ENCODE measurements around the gene ANKRD30B.
"Not testable (repeated sequence)": the region's sequence is repeated elsewhere in the genome, so short reads cannot be mapped to it uniquely, and the experiment has no call there.

The ANKRD30B gene, protein sequence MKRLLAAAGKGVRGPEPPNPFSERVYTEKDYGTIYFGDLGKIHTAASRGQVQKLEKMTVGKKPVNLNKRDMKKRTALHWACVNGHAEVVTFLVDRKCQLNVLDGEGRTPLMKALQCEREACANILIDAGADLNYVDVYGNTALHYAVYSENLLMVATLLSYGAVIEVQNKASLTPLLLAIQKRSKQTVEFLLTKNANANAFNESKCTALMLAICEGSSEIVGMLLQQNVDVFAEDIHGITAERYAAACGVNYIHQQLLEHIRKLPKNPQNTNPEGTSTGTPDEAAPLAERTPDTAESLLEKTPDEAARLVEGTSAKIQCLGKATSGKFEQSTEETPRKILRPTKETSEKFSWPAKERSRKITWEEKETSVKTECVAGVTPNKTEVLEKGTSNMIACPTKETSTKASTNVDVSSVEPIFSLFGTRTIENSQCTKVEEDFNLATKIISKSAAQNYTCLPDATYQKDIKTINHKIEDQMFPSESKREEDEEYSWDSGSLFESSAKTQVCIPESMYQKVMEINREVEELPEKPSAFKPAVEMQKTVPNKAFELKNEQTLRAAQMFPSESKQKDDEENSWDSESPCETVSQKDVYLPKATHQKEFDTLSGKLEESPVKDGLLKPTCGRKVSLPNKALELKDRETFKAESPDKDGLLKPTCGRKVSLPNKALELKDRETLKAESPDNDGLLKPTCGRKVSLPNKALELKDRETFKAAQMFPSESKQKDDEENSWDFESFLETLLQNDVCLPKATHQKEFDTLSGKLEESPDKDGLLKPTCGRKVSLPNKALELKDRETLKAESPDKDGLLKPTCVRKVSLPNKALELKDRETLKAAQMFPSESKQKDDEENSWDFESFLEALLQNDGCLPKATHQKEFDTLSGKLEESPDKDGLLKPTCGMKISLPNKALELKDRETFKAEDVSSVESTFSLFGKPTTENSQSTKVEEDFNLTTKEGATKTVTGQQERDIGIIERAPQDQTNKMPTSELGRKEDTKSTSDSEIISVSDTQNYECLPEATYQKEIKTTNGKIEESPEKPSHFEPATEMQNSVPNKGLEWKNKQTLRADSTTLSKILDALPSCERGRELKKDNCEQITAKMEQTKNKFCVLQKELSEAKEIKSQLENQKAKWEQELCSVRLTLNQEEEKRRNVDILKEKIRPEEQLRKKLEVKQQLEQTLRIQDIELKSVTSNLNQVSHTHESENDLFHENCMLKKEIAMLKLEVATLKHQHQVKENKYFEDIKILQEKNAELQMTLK (N-terminal part only)

DNA sequence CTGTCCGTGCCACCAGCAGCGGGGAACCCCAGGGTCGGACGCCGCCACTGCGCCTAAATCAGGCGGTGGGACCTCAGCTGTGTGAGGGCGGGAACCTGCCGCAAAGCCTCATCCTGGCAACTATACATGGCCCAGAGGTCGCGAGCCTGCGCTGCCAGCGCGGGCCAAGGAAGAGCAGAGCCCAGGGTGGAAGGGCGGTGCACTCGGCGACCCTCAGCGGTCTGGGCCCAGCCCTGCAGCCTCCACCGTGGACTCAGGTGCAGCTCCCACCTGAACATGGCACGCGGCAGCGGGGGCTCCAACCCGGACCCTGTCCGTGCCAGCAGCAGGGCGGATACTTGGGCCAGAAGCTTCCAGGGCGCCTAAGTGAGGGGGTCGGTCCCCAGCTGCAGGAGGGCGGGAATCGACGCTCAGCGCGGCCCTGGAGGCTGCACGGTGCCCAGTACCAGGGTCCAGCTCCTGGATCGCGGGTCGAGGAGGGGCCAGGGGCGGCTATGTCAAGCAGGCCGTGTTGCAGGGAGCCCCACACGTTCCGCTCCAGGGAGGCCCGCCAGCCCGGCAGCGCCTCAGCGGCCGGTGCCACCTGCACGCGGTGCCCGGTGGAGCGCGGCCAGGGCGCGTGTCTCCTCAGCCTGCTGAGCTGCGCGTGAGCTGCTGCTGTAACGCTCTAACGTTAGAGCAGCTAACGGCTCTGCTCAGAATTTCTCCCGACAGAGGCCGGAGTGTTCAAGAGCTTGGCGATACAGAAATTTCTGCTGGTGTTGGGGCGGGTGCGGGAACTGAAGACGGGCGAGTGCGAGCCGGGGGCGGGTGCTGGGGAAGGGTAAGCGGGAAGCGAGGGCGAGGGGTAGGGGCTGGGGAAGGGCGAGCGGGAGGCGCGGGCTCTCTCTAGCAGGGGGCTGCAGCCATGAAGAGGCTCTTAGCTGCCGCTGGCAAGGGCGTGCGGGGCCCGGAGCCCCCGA lies at the start of gene ANKRD30B:
Gene ANKRD30B (plus strand): TSS at position 660 of the 962 bp plus-strand sequence. CDS start 248 bp downstream, at position 908.
- peak; percentile 14 for DNase-seq (ENCODE audit: low read depth)

DNA sequence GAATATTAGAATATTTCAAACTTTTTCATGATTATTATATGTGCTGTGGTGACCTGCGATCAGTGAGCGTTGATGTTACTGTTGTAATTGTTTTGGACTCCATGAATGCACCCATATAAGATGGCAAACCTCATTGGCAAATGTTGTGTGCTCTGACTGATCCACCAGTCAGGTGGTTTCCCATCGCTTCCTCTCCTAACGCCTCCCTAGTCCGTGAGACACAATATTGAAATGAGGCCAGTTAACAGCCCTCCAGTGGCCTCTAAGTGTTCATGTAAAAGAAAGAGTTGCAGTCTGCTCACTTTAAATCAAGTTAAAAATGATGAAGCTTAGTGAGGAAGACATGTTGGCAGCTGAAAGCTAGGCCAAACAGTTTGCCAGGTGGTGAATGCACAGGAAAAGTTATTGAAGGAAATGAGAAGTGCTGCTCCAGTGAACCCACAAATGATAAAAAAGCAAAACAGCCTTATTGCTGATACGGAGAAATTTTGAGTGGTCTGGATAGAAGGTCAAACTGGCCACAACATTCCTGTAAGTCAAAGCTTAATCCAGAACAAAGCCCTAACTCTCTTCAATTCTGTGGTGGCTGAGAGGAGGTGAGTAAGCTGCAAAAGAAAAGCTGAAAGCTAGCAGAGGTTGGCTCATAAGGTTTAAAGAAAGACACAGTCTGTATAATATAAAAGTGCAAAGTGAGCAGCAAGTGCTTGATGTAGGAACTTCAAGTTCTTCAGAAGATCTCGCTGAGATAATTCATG lies 46.5 kb upstream of the ANKRD30B start:
- not testable (repeated sequence) for DNase-seq (ENCODE audit: low read depth)

DNA sequence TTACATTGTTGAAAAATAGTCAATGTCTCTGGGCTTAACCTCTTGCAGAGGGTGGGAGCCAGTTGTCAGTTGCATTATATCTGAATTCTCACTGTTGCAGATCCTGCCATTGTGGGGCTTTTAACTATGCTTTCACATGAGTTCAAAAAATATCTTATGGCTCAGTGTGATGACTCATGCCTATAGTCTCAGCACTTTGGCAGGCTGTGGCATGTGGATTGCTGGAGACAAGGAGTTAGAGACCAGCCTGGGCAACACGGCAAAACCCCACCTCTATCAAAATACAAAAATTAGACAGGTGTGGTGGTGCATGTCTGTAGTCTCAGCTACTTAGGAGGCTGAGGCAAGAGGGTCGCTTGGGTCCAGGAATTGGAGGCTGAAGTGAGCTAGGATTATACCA lies 38.2 kb upstream of the ANKRD30B start:
- DNase-seq (ENCODE audit: low read depth): not testable (repeated sequence)

DNA sequence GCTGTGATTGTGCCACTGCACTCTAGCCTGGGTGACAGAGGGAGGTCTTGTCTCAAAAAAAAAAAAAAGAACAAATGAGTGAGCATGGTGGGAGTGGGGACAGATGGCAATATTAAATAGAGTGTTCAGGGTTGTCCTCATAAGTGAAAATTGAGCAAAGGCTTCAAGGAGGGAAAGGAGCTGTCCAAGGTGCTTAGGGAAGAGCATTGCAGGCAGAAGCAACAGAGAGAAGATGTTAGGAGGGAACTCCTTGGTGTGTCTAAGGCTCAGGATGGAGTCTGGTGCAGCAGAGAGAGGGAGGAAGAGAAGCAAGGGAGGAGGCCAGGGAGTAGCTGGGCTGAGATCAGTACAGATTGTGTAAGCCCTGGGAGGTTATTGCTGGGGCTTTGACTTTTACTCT lies 26.4 kb upstream of the ANKRD30B start:
- DNase-seq (ENCODE audit: low read depth): peak; percentile 8

DNA sequence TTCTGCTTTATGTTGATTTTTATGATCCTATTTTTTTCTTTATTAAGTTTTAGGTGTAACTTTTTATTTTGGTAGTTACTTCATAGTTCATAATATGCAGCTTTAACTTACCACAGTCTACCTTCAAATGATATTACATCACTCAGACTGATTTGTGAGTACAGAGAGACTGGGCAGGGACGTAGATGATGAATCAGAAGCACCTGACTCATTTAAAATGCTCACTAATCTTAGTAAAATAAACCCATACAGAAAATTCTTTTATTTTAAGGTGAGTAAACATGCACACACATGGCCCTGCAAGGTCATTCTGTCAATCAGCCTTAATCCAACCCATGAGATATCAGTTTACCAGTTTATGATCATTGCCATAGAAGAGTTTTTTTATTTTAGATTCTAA lies 8.9 kb upstream of the ANKRD30B start:
- DNase-seq (ENCODE audit: low read depth): not testable (repeated sequence)

DNA sequence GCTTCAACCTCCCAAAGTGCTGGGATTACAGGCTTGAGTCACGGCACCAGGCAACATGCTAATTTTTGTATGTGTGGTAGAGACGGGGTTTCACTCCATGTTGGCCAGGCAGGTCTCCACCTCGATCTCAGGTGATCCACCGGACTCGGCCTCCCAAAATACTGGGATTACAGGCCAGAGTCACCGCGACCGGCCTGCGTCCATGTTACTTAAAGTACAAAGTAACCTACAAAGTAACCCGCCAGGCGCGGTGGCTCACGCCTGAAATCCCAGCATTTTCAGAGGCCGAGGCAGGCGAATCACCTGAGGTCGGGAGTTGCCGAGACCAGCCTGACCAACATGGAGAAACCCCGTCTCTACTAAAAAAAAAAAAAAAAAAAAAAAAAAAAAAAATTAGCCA lies 1.1 kb upstream of the ANKRD30B start:
- no peak for DNase-seq (ENCODE audit: low read depth)

DNA sequence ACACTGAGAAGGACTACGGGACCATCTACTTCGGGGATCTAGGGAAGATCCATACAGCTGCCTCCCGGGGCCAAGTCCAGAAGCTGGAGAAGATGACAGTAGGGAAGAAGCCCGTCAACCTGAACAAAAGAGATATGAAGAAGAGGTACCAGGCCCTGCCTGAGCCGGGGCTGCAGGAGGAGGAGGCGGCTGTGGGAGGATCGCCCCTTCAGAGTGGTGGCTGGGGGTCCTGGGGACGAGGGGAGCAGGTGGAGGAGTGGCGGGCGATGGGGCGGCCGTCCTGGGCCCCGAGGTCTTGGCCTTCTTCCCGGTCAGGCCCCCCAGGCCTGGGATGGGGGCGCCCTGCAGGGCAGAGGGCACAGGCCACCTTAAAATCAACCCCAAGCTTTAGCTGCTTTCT lies 524 bp downstream of the ANKRD30B start:
- DNase-seq (ENCODE audit: low read depth): no peak

DNA sequence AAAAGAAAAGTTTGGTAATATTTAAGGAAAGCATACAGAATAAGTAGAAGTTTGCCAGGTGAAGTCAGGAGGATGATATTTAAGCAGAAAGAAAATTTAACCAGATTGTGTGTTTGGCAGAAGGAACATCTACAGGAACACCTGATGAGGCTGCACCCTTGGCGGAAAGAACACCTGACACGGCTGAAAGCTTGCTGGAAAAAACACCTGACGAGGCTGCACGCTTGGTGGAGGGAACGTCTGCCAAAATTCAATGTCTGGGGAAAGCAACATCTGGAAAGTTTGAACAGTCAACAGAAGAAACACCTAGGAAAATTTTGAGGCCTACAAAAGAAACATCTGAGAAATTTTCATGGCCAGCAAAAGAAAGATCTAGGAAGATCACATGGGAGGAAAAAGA lies 15.6 kb downstream of the ANKRD30B start:
- not testable (repeated sequence) for DNase-seq (ENCODE audit: low read depth)

DNA sequence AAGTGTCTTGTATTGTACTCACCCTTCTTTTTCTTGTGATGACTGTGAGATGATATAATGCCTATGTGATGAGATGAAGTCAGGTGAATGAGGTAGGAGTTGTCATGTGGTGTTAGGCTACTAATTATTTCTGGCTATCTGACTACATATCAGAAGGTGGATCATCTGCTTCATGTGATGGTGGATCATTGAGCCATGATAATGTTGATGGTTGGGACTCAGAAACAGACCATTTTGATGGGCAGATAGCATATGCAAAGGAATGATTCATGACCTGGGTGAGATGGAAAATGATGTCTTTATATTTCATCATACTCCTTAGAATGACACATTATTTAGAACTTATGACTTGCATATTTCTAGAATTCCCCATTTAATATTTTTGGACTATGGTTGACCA lies 19.5 kb downstream of the ANKRD30B start:
- peak; percentile 77 for DNase-seq (ENCODE audit: low read depth)

DNA sequence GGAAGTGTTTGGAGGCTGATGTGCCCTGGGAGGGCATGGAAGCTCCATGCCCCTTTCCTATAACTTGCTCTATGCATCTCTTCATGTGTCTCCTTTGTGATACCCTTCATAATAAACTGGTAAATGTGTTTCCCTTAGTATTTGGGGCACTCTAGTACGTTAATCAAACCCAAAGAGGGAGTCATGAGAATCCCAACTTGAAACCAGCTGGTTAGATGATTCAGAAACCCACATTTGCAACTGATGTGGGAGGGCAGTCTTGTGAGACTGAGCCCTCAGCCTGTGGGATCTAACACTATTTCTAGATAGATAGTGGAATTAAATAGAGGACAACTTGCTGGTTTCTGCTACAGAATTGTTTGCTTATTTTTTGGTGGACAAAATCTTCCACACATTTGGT lies 20.3 kb downstream of the ANKRD30B start:
- DNase-seq (ENCODE audit: low read depth): peak; percentile 44

DNA sequence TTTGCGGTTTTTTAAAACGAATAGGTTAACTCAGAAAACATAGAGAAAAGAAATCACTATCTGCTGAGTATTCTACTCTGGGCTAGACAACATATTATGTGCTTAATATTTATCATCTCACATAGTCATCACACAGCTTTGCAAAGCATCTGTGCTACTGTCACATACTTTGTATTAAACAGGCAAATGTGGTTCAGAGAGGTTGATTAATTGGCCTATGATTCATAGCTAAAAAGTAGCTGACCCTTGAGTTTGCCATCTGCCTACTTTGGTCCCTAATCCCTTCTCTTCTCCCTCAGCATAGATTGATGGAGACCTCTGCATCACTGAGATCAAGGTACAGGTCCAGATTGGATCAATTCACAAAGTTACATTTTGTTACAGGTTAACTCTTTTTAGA lies 21.4 kb downstream of the ANKRD30B start:
- DNase-seq (ENCODE audit: low read depth): no peak

DNA sequence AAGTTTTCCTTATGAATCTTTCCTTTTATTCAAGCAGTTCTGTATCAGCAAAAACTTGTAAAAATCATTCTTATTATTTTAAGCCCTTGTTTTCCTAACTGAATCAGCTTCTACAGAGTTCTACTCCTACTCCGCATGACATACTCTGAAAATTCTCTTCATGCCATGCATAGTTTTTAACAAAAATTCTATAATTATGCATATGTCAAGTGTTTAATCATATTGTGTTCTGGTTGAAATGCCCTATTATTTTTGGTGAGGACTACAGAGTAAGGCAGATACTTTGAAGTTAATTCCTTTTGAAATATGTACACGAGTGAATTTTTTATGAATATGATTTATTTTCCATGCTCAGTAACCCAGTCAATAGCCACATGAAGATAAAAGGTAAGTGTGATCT lies 28.8 kb downstream of the ANKRD30B start:
- DNase-seq (ENCODE audit: low read depth): peak; percentile 31

DNA sequence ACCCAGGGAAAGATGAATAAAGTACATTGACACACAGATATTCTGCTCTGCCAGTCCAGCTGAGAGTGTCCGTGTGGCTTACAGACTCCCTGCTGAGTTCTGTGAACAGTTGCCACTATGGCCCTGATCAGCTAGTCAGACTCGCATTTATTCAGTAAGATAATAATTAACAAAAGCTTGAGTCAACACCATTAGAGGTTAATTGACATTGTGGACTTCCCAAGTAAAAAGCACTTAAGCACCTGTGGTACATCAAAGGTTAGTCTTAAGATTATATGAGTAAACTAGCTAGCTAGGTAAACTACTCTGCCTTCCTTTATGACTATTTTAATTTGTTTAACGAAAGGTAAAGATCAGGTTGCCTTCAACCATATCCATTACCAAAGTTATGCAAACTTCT lies 33.7 kb downstream of the ANKRD30B start:
- no peak for DNase-seq (ENCODE audit: low read depth)

DNA sequence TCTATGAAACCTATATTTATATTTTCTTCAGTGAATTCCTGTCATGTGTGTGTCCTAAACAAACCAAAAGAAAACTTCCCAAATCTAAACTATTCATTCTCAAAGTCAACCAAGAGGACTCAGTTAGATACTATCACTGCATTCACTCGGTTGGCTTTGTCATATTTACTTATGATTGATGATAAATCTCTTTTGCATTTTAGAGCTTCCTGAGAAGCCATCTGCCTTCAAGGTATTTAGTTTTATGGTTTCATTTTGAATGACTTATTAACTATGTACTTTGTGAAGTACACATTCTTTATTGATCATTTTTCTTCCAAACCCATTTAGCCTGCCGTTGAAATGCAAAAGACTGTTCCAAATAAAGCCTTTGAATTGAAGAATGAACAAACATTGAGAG lies 36.2 kb downstream of the ANKRD30B start:
- no peak for DNase-seq (ENCODE audit: low read depth)

DNA sequence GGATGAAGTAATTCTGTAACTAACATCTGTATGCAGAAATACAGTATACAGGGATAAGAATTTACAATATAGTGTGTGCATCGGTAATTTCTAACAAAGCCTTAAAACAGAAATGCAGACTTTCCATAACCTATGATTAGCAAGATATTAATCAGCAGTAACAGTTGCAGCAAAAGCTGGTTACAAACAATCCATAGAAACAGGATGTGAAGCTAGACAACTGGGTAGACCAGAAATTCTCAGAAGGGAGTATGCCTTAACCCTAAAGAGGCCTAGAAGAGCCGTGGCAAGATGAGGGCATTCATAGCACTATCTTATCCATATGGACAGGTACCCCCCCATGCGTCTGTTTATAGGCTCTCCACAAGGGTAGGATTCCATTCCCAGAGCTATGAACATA lies 48.9 kb downstream of the ANKRD30B start:
- DNase-seq (ENCODE audit: low read depth): not testable (repeated sequence)

DNA sequence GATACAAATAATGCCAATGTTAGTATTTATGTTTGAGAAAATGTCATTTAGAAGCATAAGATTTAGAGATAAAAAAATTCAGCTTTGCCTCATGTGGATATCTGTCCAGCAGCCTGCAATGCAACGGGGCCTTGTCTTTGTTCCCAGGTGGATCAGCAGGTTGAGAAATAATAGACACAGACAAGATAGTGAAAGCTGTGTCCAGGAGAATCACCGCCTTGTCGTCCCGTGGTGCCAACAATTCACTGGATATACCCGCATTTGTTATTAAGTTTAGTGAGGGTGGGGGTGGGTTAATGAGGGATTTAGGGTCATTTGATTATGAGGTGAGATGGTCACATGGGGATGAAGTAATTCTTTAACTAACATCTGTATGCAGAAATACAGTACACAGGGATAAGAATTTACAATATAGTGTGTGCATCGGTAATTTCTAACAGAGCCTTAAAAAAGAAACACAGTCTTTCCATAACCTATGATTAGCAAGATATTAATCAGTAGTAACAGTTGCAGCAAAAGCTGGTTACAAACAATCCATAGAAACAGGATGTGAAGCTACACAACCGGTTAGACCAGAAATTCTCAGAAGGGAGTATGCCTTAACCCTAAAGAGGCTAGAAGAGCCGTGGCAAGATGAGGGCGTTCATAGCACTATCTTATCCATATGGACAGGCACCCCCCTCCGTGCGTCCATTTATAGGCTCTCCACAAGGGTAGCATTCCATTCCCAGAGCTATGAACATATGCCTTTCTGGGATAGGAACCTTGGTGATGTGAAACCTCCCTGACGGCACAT lies 50.2 kb downstream of the ANKRD30B start:
- not testable (repeated sequence) for DNase-seq (ENCODE audit: low read depth)

DNA sequence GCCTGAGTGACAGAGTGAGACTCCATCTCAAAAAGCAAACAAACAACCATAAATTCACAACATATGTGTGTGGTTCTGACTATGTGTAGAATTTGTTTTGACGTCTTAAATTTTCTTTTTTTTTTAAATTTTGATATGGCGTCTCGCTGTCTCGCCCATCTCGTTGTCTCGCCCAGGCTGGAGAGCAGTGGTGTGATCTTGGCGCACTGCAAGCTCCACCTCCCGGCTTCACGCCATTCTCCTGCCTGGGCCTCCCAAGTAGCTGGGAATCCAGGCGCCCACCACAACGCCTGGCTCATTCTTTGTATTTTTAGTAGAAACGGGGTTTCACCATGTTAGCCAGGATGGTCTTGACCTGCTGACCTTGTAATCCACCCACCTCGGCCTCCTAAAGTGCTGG lies 63.1 kb downstream of the ANKRD30B start:
- not testable (repeated sequence) for DNase-seq (ENCODE audit: low read depth)

DNA sequence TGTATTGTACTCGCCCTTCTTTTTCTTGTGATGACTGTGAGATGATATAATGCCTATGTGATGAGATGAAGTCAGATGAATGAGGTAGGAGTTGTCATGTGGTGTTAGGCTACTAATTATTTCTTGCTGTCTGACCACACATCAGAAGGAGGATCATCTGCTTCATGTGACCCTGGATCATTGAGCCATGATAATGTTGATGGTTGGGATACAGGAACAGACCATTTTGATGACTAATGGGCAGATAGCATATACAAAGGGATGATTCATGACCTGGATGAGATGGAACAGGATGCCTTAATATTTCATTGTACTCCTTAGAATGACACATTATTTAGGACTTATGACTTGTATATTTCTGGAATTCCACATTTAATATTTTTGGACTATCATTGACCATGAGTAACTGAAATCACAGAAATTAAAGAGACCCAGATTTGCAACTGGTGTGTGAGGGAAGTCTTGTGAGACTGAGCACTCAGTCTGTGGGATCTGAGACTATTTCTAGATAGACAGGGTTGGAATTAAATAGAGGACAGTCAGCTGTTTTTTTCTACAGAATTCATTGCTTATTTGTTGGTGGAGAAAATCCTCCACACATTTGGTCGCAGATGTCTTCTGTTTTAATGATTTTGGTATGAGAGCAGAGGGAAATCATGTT lies 79.1 kb downstream of the ANKRD30B start:
- DNase-seq (ENCODE audit: low read depth): peak; percentile 88

DNA sequence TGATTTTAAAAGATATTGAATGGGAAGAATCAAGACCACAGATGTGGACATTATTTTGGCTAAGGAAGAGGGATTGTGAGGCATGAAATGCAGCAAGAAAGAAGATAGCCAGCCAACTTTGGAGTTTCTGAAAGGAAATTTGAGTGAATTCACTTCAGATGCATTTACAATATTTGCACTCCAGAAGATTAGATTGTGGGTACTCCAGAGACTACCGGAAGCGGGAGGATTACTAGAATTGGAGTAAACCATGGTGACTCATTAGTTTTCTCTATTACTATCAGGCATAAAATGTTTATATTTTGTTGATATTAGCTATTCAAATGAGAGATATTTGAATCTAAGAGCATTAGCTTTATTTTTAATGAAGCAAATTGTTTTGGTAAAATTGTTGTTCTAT lies 93.6 kb downstream of the ANKRD30B start:
- DNase-seq (ENCODE audit: low read depth): not testable (repeated sequence)

Data from fibroblast of gingiva (primary cell).